H9 (cell line): ENCODE results near the gene MRPL23. TPM values are rescaled to one million over a fixed set of nuclear protein-coding genes. Genes with fewer than 3 reads are reported as not detected.

Experiments
- DNase-seq: peaks from one replicate; pipeline ENCODE4 v3.0.0-alpha.2; 2017
- H2AFZ ChIP-seq: one replicate; pipeline ENCODE4 v1.6.1; 2013; ENCODE audit warnings: mild to moderate bottlenecking, low read length, control low read depth, moderate library complexity
- H2AK5ac ChIP-seq: 2 replicates; pipeline ENCODE4 v1.6.1; 2013; ENCODE audit warnings: low read length, control low read depth, mixed read lengths; ENCODE audit not compliant: insufficient read length
- H2BK120ac ChIP-seq: one replicate; pipeline ENCODE4 v1.6.1; 2013; ENCODE audit warnings: low read depth, mild to moderate bottlenecking, low read length, control low read depth, inconsistent platforms; ENCODE audit not compliant: poor library complexity, severe bottlenecking
- H2BK12ac ChIP-seq: 2 replicates; pipeline ENCODE4 v1.6.1; 2013; ENCODE audit warnings: low read length, control low read depth, mixed read lengths, low read depth; ENCODE audit not compliant: insufficient read length
- H2BK15ac ChIP-seq: 2 replicates; pipeline ENCODE4 v1.6.1; 2013; ENCODE audit warnings: low read depth, low read length, control low read depth
- H2BK20ac ChIP-seq: one replicate; pipeline ENCODE4 v1.6.1; 2013; ENCODE audit warnings: low read depth, mild to moderate bottlenecking, low read length, control low read depth, inconsistent platforms; ENCODE audit not compliant: poor library complexity, severe bottlenecking
- H2BK5ac ChIP-seq: 2 replicates; pipeline ENCODE4 v1.6.1; 2013; ENCODE audit warnings: low read length, control low read depth, mixed read lengths; ENCODE audit not compliant: insufficient read length
- H3K14ac ChIP-seq: 2 replicates; pipeline ENCODE4 v1.6.1; 2013; ENCODE audit warnings: low read length, control low read depth; ENCODE audit not compliant: insufficient read depth
- H3K18ac ChIP-seq: 2 replicates; pipeline ENCODE4 v1.6.1; 2013; ENCODE audit warnings: low read depth, mild to moderate bottlenecking, mixed read lengths, low read length, control low read depth; ENCODE audit not compliant: insufficient read length
- H3K23ac ChIP-seq: 2 replicates; pipeline ENCODE4 v1.6.1; 2013; ENCODE audit warnings: low read length, control low read depth, mixed read lengths, low read depth; ENCODE audit not compliant: insufficient read length
- H3K23me2 ChIP-seq: 2 replicates; pipeline ENCODE4 v1.6.1; 2013; ENCODE audit warnings: low read depth, mild to moderate bottlenecking, mixed read lengths, low read length, control low read depth; ENCODE audit not compliant: insufficient read length, poor library complexity, severe bottlenecking
- H3K27ac ChIP-seq: 2 replicates; pipeline ENCODE4 v1.5.1; 2013; ENCODE audit warnings: low read length, control low read depth, mixed read lengths, low read depth; ENCODE audit not compliant: insufficient read length
- H3K27me3 ChIP-seq: 2 replicates; pipeline ENCODE4 v1.6.1; 2013; ENCODE audit warnings: low read length, control low read depth, inconsistent platforms; ENCODE audit not compliant: insufficient read depth
- H3K4ac ChIP-seq: 2 replicates; pipeline ENCODE4 v1.6.1; 2013; ENCODE audit warnings: low read depth, mild to moderate bottlenecking, control low read depth, inconsistent platforms, low read length, moderate library complexity
- H3K4me1 ChIP-seq: 2 replicates; pipeline ENCODE4 v1.6.1; 2013; ENCODE audit warnings: low read length, control low read depth, inconsistent platforms; ENCODE audit not compliant: insufficient read depth
- H3K4me2 ChIP-seq: 2 replicates; pipeline ENCODE4 v1.6.1; 2013; ENCODE audit warnings: low read length, control low read depth, mixed read lengths; ENCODE audit not compliant: insufficient read length, insufficient read depth
- H3K56ac ChIP-seq: 2 replicates; pipeline ENCODE4 v1.6.1; 2013; ENCODE audit warnings: low read depth, mild to moderate bottlenecking, mixed read lengths, low read length, control low read depth; ENCODE audit not compliant: insufficient read length
- H3K79me1 ChIP-seq: 2 replicates; pipeline ENCODE4 v1.6.1; 2013; ENCODE audit warnings: low read depth, mild to moderate bottlenecking, moderate library complexity, low read length, control low read depth, inconsistent platforms; ENCODE audit not compliant: insufficient read depth, poor library complexity, severe bottlenecking
- H3K79me2 ChIP-seq: 2 replicates; pipeline ENCODE4 v1.6.1; 2013; ENCODE audit warnings: low read length, control low read depth, inconsistent platforms; ENCODE audit not compliant: insufficient read depth
- H3K9ac ChIP-seq: 2 replicates; pipeline ENCODE4 v1.6.1; 2013; ENCODE audit warnings: low read length, control low read depth, mixed read lengths; ENCODE audit not compliant: insufficient read length; ENCODE audit errors: extremely low read depth
- H3K9me3 ChIP-seq: one replicate; pipeline ENCODE4 v1.6.1; 2013; ENCODE audit warnings: low read depth, low read length, inconsistent platforms; ENCODE audit not compliant: control insufficient read depth
- H3T11ph ChIP-seq: one replicate; pipeline ENCODE4 v1.6.1; 2013; ENCODE audit warnings: mild to moderate bottlenecking, low read length, control low read depth, inconsistent platforms
- H4K20me1 ChIP-seq: one replicate; pipeline ENCODE4 v1.6.1; 2013; ENCODE audit not compliant: control insufficient read depth, insufficient read length, insufficient read depth
- H4K5ac ChIP-seq: 2 replicates; pipeline ENCODE4 v1.6.1; 2013; ENCODE audit warnings: low read depth, mild to moderate bottlenecking, mixed read lengths, low read length, control low read depth; ENCODE audit not compliant: insufficient read length
- H4K8ac ChIP-seq: replicated peaks from 2 replicates; pipeline ENCODE4 v1.6.1; 2013; ENCODE audit warnings: low read length, control low read depth, mixed read lengths, low read depth; ENCODE audit not compliant: insufficient read length
- H4K91ac ChIP-seq: 2 replicates; pipeline ENCODE4 v1.6.1; 2013; ENCODE audit warnings: low read depth, mild to moderate bottlenecking, moderate library complexity, mixed read lengths, low read length, control low read depth; ENCODE audit not compliant: insufficient read length
- H3K27ac Mint-ChIP-seq, 3 experiments: 2 replicates in 2 of 3; 3 replicates in 1 of 3; pipeline ENCODE4 v1.8.0; 2020 to 2021; ENCODE audit warnings: mixed read lengths in 3 of 3, mild to moderate bottlenecking in 1 of 3, moderate library complexity in 1 of 3
- H3K27me3 Mint-ChIP-seq: 2 replicates; pipeline ENCODE4 v1.8.0; 2021; ENCODE audit warnings: low read depth, mild to moderate bottlenecking, moderate library complexity, mixed read lengths
- H3K36me3 Mint-ChIP-seq, 3 experiments: 2 replicates in 2 of 3; 3 replicates in 1 of 3; pipeline ENCODE4 v1.8.0; 2020 to 2021; ENCODE audit warnings: low read depth in 3 of 3, mixed read lengths in 3 of 3; ENCODE audit not compliant: insufficient read depth in 1 of 3
- H3K4me1 Mint-ChIP-seq, 2 experiments: 2 replicates each; pipeline ENCODE4 v1.8.0; 2020; ENCODE audit warnings: mixed read lengths in 2 of 2
- H3K4me3 Mint-ChIP-seq, 2 experiments: 2 replicates in 1 of 2; 3 replicates in 1 of 2; pipeline ENCODE4 v1.8.0; 2020 to 2021; ENCODE audit warnings: mild to moderate bottlenecking in 2 of 2, mixed read lengths in 2 of 2, moderate library complexity in 1 of 2
- H3K9me3 Mint-ChIP-seq, 2 experiments: 2 replicates in 1 of 2; 3 replicates in 1 of 2; pipeline ENCODE4 v1.8.0; 2020; ENCODE audit warnings: mild to moderate bottlenecking in 2 of 2, mixed read lengths in 2 of 2, moderate library complexity in 1 of 2
- CTCF ChIP-seq: fragments of 200-600 bp; sonication (generic); conservative IDR thresholded peaks from 3 replicates; pipeline ENCODE4 v1.8.0; 2021; ENCODE audit warnings: antibody characterized with exemption, mild to moderate bottlenecking
- WGBS: extraction: QIAGEN DNeasy Blood & Tissue Kit; methylation state at CpG from one replicate; pipeline ENCODE4 v1.1.7; 2013; ENCODE audit warnings: missing lambda C conversion rate, low lambda C conversion rate, mixed read lengths; ENCODE audit not compliant: insufficient read length; ENCODE audit errors: extremely low coverage; 5-methylcytosine and 5-hydroxymethylcytosine counted together
- total RNA-seq: library from RNA; stranded (reverse); gene quantifications from 2 replicates; pipeline ENCODE4 v1.2.1, GENCODE V29; 2021

MRPL23 gene
- total RNA-seq, 1 experiment from 2014 or later = 67.3 TPM

- peaks cover 14% of the 10 kb centered on the region for H3K27me3 Mint-ChIP-seq
- Histone ChIP-seq H3K79me2 (no peaks in the 10 kb centered on the region), H3K79me1 (no peaks in the 10 kb centered on the region), H3K4me2 (no peak overlapping the region), H3K4me1 (no peaks in the 10 kb centered on the region), H2AFZ (no peak overlapping the region), H2BK12ac (no peak overlapping the region), H4K20me1 (no peaks in the 10 kb centered on the region), H2BK120ac (no peak overlapping the region), H3K18ac (no peak overlapping the region), H3K23ac (no peak overlapping the region), H3K23me2 (no peaks in the 10 kb centered on the region), H3K9ac (no peak overlapping the region), H4K91ac (no peak overlapping the region), H4K8ac (no peak overlapping the region), H3K27me3 (no peaks in the 10 kb centered on the region), H3K4ac (no peak overlapping the region), H2BK5ac (no peak overlapping the region), H3K27ac (no peak overlapping the region), H3K56ac (no peak overlapping the region), H2BK15ac (no peak overlapping the region), H3K9me3 (no peaks in the 10 kb centered on the region), H4K5ac (no peak overlapping the region), H3K14ac (no peak overlapping the region), H2AK5ac (no peak overlapping the region), H3T11ph (no peak overlapping the region), H2BK20ac (no peak overlapping the region)
- no peak overlapping the region; a peak in 1 of 7 replicates for H3K27ac Mint-ChIP-seq
- peaks cover 2 to 6% of the 10 kb centered on the region in 2 experiments; a peak in 3 of 4 replicates for H3K4me1 Mint-ChIP-seq
- H3K4me3 Mint-ChIP-seq = no peak overlapping the region
- peaks cover 6% of the 10 kb centered on the region in 2 experiments; a peak in 3 of 5 replicates for H3K9me3 Mint-ChIP-seq
- H3K36me3 Mint-ChIP-seq = no peaks in the 10 kb centered on the region; a peak in 1 of 7 replicates
- peak; percentile 72 for TF ChIP-seq CTCF
- WGBS = no CpG with 5 or more reads among the region's 34 CpGs
- DNase-seq = peak; percentile 61
These were observed 29.4 kb upstream of the MRPL23 start for GRCh38 chr11:1917523-1918435.
